ENCODE data around the gene MTERF2.

DNA sequence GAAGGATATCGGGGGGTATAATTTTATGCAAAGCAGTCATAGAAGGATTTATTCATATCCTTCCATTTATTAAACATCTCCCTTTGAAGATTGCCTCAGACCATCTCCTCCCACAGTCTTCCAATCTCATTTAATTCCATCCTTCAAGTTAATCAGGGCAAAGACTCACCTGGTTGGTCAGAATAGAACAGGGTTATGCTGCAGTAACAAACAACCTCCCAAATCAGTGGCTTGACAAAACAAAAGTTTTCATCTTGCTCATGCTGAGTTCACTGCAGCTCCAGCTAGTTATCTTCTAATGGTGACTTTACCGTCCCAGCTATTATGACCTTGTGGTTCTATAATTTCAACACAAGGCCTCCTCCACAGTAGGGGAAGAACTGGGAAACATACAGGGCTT is 48.8 kb upstream of the MTERF2 start:
- TF ChIP-seq, protein P1, sequence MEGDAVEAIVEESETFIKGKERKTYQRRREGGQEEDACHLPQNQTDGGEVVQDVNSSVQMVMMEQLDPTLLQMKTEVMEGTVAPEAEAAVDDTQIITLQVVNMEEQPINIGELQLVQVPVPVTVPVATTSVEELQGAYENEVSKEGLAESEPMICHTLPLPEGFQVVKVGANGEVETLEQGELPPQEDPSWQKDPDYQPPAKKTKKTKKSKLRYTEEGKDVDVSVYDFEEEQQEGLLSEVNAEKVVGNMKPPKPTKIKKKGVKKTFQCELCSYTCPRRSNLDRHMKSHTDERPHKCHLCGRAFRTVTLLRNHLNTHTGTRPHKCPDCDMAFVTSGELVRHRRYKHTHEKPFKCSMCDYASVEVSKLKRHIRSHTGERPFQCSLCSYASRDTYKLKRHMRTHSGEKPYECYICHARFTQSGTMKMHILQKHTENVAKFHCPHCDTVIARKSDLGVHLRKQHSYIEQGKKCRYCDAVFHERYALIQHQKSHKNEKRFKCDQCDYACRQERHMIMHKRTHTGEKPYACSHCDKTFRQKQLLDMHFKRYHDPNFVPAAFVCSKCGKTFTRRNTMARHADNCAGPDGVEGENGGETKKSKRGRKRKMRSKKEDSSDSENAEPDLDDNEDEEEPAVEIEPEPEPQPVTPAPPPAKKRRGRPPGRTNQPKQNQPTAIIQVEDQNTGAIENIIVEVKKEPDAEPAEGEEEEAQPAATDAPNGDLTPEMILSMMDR (IDR thresholded peaks at IDR 0.05; ENCODE audit: low read length), result no peak
- no peak for TF ChIP-seq EZH2 (IDR thresholded peaks at IDR 0.05; ENCODE audit: borderline replicate concordance, low read length)
